ENCODE data around the gene SHTN1.

The SHTN1 gene

GRCh38 chr10:116918583-116918982 lies 86.4 kb downstream of the SHTN1 start:
- no peak for DNase-seq (ENCODE audit: low spot score)

GRCh38 chr10:116917481-116917880 lies 87.5 kb downstream of the SHTN1 start:
- DNase-seq (ENCODE audit: low spot score): no peak

GRCh38 chr10:116915340-116915739 lies 89.6 kb downstream of the SHTN1 start:
- no peak for DNase-seq (ENCODE audit: low spot score)

GRCh38 chr10:116913695-116914094 lies 91.3 kb downstream of the SHTN1 start:
- DNase-seq (ENCODE audit: low spot score): no peak

- no peak for DNase-seq (ENCODE audit: low spot score)
Measured at GRCh38 chr10:116912162-116912561, 92.8 kb downstream of the SHTN1 start.

GRCh38 chr10:116910910-116911309 lies 94.1 kb downstream of the SHTN1 start:
- DNase-seq (ENCODE audit: low spot score): no peak

GRCh38 chr10:116909307-116909706 lies 95.7 kb downstream of the SHTN1 start:
- no peak for DNase-seq (ENCODE audit: low spot score)

- no peak for DNase-seq (ENCODE audit: low spot score)
Measured at GRCh38 chr10:116907245-116907987, 97.6 kb downstream of the SHTN1 start.

GRCh38 chr10:116905845-116906210 lies 99.2 kb downstream of the SHTN1 start:
- no peak for DNase-seq (ENCODE audit: low spot score)

- DNase-seq (ENCODE audit: low spot score): no peak
Measured at GRCh38 chr10:116899626-116900025, 105.4 kb downstream of the SHTN1 start.

GRCh38 chr10:116893686-116894037 lies 111.3 kb downstream of the SHTN1 start:
- DNase-seq (ENCODE audit: low spot score): no peak

GRCh38 chr10:116892907-116893685 lies 111.9 kb downstream of the SHTN1 start:
- no peak for DNase-seq (ENCODE audit: low spot score)

- DNase-seq (ENCODE audit: low spot score): no peak
Measured at GRCh38 chr10:116891208-116891607, 113.8 kb downstream of the SHTN1 start.

- DNase-seq (ENCODE audit: low spot score): no peak
Measured at GRCh38 chr10:116889066-116889465, 115.9 kb downstream of the SHTN1 start.

GRCh38 chr10:116888380-116889055 lies 116.5 kb downstream of the SHTN1 start:
- peak; percentile 72 for DNase-seq (ENCODE audit: low spot score)

GRCh38 chr10:116886772-116887171 lies 118.2 kb downstream of the SHTN1 start:
- DNase-seq (ENCODE audit: low spot score): no peak

- no peak for DNase-seq (ENCODE audit: low spot score)
Measured at GRCh38 chr10:116882639-116883038, 122.3 kb downstream of the SHTN1 start.

GRCh38 chr10:116880716-116881482 lies 124.1 kb downstream of the SHTN1 start:
- DNase-seq (ENCODE audit: low spot score): no peak

GRCh38 chr10:116879817-116880216 lies 125.2 kb downstream of the SHTN1 start:
- no peak for DNase-seq (ENCODE audit: low spot score)

GRCh38 chr10:116878123-116878522 lies 126.9 kb downstream of the SHTN1 start:
- no peak for DNase-seq (ENCODE audit: low spot score)

GRCh38 chr10:116877391-116877790 lies 127.6 kb downstream of the SHTN1 start:
- no peak for DNase-seq (ENCODE audit: low spot score)

- DNase-seq (ENCODE audit: low spot score): no peak
Measured at GRCh38 chr10:116875897-116876296, 129.1 kb downstream of the SHTN1 start.

Measured in RKO (cell line).